HepG2 (cell line): Measurements from ENCODE around the gene MCOLN1. TPM values are rescaled to one million over a fixed set of nuclear protein-coding genes. Genes with fewer than 3 reads are reported as not detected.

Experiments used
- AHDC1 ChIP-seq: sonication (generic); formaldehyde crosslinking; IDR thresholded peaks from 2 replicates; pipeline ENCODE4 v1.5.1; 2020; ENCODE audit warnings: mild to moderate bottlenecking, missing genetic modification reagents, borderline replicate concordance
- CEBPG ChIP-seq: IDR thresholded peaks from 2 replicates; pipeline ENCODE4 v1.6.1; 2016
- CHD2 ChIP-seq: IDR thresholded peaks from 2 replicates; pipeline ENCODE4 v1.6.1; 2011; ENCODE audit warnings: low read depth, low read length, improper control_type of control experiment
- CREB1 ChIP-seq, 2 experiments: fragments of 450-650 bp in 1 of 2; IDR thresholded peaks; 2 replicates each; pipeline ENCODE4 v1.6.1; 2016 to 2017; ENCODE audit warnings: control low read depth in 1 of 2, mild to moderate bottlenecking in 1 of 2, missing compliant biosample characterization in 1 of 2, missing genetic modification characterization in 1 of 2
- FOXA1 ChIP-seq, 2 experiments: fragments of 450-650 bp in 1 of 2; sonication (generic) in 1 of 2; formaldehyde crosslinking in 1 of 2; IDR thresholded peaks; 2 replicates each; pipeline versions ENCODE4 v1.4.0 to v1.6.1; 2016 to 2020; ENCODE audit warnings: missing genetic modification reagents in 1 of 2
- GZF1 ChIP-seq: sonication (generic); formaldehyde crosslinking; IDR thresholded peaks from 2 replicates; pipeline ENCODE4 v1.5.1; 2020; ENCODE audit warnings: mild to moderate bottlenecking, missing genetic modification reagents
- HOMEZ ChIP-seq: IDR thresholded peaks from 2 replicates; pipeline ENCODE4 v1.6.1; 2016; ENCODE audit warnings: low read depth
- NFKB2 ChIP-seq: sonication (generic); formaldehyde crosslinking; IDR thresholded peaks from 2 replicates; pipeline ENCODE4 v1.4.0; 2020; ENCODE audit warnings: missing genetic modification reagents, borderline replicate concordance
- NPAS2 ChIP-seq: sonication (generic); formaldehyde crosslinking; IDR thresholded peaks from 2 replicates; pipeline ENCODE4 v1.8.0; 2022; ENCODE audit warnings: mild to moderate bottlenecking, missing genetic modification reagents, borderline replicate concordance
- PRDM10 ChIP-seq: sonication (generic); formaldehyde crosslinking; IDR thresholded peaks from 2 replicates; pipeline ENCODE4 v1.4.0; 2020; ENCODE audit warnings: low read depth, missing genetic modification reagents
- PTBP1 ChIP-seq: fragments of 200-400 bp; formaldehyde crosslinking; IDR thresholded peaks from 2 replicates; pipeline ENCODE4 v1.6.1; 2018; ENCODE audit warnings: low read length, low read depth; ENCODE audit not compliant: poor library complexity, severe bottlenecking
- RFX1 ChIP-seq: fragments of 450-650 bp; IDR thresholded peaks from 2 replicates; pipeline ENCODE4 v1.6.1; 2017
- SNAI1 ChIP-seq: sonication (generic); formaldehyde crosslinking; IDR thresholded peaks from 2 replicates; pipeline ENCODE4 v1.5.0; 2020; ENCODE audit warnings: mild to moderate bottlenecking, missing genetic modification reagents, borderline replicate concordance
- SRSF4 ChIP-seq: fragments of 200-400 bp; formaldehyde crosslinking; IDR thresholded peaks from one replicate; pipeline ENCODE4 v1.6.1; 2018; ENCODE audit warnings: mild to moderate bottlenecking, low read depth, low read length, moderate library complexity; ENCODE audit not compliant: poor library complexity, severe bottlenecking
- ZFP90 ChIP-seq: sonication (generic); formaldehyde crosslinking; IDR thresholded peaks from 2 replicates; pipeline ENCODE4 v1.8.0; 2022; ENCODE audit warnings: missing genetic modification reagents, mild to moderate bottlenecking, inconsistent platforms, borderline replicate concordance
- ZNF143 ChIP-seq: sonication (generic); formaldehyde crosslinking; IDR thresholded peaks from 2 replicates; pipeline ENCODE4 v1.4.0; 2020; ENCODE audit warnings: missing genetic modification reagents
- ZNF382 ChIP-seq: sonication (generic); formaldehyde crosslinking; IDR thresholded peaks from 2 replicates; pipeline ENCODE4 v1.5.0; 2020; ENCODE audit warnings: missing genetic modification reagents, mild to moderate bottlenecking, borderline replicate concordance
- ZNF44 ChIP-seq: sonication (generic); formaldehyde crosslinking; IDR thresholded peaks from 2 replicates; pipeline ENCODE4 v1.5.1; 2020; ENCODE audit warnings: mild to moderate bottlenecking, missing genetic modification reagents
- ZNF451 ChIP-seq: sonication (generic); formaldehyde crosslinking; IDR thresholded peaks from 2 replicates; pipeline ENCODE4 v1.5.0; 2020; ENCODE audit warnings: mild to moderate bottlenecking, missing genetic modification reagents
- polyA plus RNA-seq, 8 experiments: library from polyadenylated mRNA; depleted of rRNA in 3 of 8; stranded (reverse) in 7 of 8; unstranded in 1 of 8; fragments of >200 nt; fragmentation: Illumina TruSeq in 4 of 8; extraction: Trizol in 4 of 8; gene quantifications; 2 replicates each; pipeline versions ENCODE4 v1.2.1 to v1.2.3, GENCODE V29; 2011 to 2016; ENCODE audit warnings: low read depth in 4 of 8, missing spikeins in 1 of 8, mixed read lengths in 1 of 8; ENCODE audit not compliant: insufficient read depth in 1 of 8
- total RNA-seq, 5 experiments: library from RNA; depleted of rRNA; stranded (reverse); fragments of >200 nt; fragmentation: Illumina TruSeq; extraction: Trizol; gene quantifications; 2 replicates each; pipeline ENCODE4 v1.2.3, GENCODE V29; 2016; ENCODE audit warnings: low read depth in 1 of 5

Gene MCOLN1
- total and polyA plus RNA-seq, 2 of the 13 experiments (the other 11 are each of a cell fraction or from before 2014, with no cell fraction given) = 3.4 to 15.7 TPM

- TF ChIP-seq HOMEZ (CRISPR knock-in tag) (no peak), SNAI1 (CRISPR knock-in tag) (no peak; the same call in 1 of the 2 replicates), PTBP1 (no peak), ZFP90 (CRISPR knock-in tag) (no peak), GZF1 (no peak), PRDM10 (CRISPR knock-in tag) (no peak), CEBPG (no peak), AHDC1 (CRISPR knock-in tag) (no peak), NFKB2 (no peak), NPAS2 (CRISPR knock-in tag) (no peak), ZNF451 (CRISPR knock-in tag) (no peak), ZNF143 (CRISPR knock-in tag) (peak; percentile 71), FOXA1 (IDR thresholded peaks at IDR 0.05) (no peak), FOXA1 (CRISPR knock-in tag; IDR thresholded peaks at IDR 0.05) (no peak), SRSF4 (no peak), CHD2 (no peak), RFX1 (no peak), ZNF44 (CRISPR knock-in tag) (no peak), ZNF382 (CRISPR knock-in tag) (no peak), CREB1 (IDR thresholded peaks at IDR 0.05) (no peak), CREB1 (CRISPR knock-in tag; IDR thresholded peaks at IDR 0.05) (no peak)
These were observed 11.6 kb downstream of the MCOLN1 start (continued) for GRCh38 chr19:7533925-7534480.
